Neural cell (in vitro differentiated cells): ENCODE measurements around the gene SUSD3.

Source experiments
- EP300 ChIP-seq: fragments of 450-650 bp; conservative IDR thresholded peaks from 2 replicates; pipeline ENCODE4 v1.6.1; 2014; ENCODE audit warnings: antibody characterized with exemption, mild to moderate bottlenecking, moderate library complexity; ENCODE audit not compliant: poor library complexity, severe bottlenecking
- POLR2AphosphoS5 ChIP-seq: IDR thresholded peaks from 2 replicates; pipeline ENCODE4 v1.6.1; 2012
- SMC3 ChIP-seq: fragments of 450-650 bp; conservative IDR thresholded peaks from 2 replicates; pipeline ENCODE4 v1.6.1; 2014; ENCODE audit warnings: antibody characterized with exemption, mild to moderate bottlenecking, moderate library complexity; ENCODE audit not compliant: poor library complexity
- TAF1 ChIP-seq: IDR thresholded peaks from 2 replicates; pipeline ENCODE4 v1.6.1; 2012; ENCODE audit warnings: low read depth
- TF ChIP-seq, protein P1 (sequence below): fragments of 450-650 bp; IDR thresholded peaks from 2 replicates; pipeline ENCODE4 v1.5.1; 2014; ENCODE audit warnings: antibody characterized with exemption, mild to moderate bottlenecking, moderate library complexity; ENCODE audit not compliant: poor library complexity, severe bottlenecking

DNA sequence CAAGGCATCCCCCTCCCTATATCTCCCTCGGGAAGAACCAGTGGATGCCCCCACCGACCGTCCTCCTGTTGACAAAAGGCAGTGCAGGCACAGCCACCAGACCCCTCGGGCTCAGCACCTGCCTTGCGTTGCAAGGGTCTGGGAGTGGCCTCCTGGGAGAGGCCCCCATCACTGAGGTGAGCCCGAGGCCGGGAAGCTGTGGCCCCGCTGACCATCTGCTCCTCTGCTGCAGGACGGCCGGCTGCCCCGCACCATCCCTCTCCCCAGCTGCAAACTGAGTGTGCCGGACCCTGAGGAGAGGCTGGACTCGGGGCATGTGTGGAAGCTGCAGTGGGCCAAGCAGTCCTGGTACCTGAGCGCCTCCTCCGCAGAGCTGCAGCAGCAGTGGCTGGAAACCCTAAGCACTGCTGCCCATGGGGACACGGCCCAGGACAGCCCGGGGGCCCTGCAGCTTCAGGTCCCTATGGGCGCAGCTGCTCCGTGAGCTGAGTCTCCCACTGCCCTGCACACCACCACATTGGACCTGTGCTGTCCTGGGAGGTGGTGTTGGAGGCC is 23.3 kb upstream of the SUSD3 start:
- TF ChIP-seq, protein P1, sequence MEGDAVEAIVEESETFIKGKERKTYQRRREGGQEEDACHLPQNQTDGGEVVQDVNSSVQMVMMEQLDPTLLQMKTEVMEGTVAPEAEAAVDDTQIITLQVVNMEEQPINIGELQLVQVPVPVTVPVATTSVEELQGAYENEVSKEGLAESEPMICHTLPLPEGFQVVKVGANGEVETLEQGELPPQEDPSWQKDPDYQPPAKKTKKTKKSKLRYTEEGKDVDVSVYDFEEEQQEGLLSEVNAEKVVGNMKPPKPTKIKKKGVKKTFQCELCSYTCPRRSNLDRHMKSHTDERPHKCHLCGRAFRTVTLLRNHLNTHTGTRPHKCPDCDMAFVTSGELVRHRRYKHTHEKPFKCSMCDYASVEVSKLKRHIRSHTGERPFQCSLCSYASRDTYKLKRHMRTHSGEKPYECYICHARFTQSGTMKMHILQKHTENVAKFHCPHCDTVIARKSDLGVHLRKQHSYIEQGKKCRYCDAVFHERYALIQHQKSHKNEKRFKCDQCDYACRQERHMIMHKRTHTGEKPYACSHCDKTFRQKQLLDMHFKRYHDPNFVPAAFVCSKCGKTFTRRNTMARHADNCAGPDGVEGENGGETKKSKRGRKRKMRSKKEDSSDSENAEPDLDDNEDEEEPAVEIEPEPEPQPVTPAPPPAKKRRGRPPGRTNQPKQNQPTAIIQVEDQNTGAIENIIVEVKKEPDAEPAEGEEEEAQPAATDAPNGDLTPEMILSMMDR = no peak
- TF ChIP-seq EP300 (no peak), TAF1 (no peak), POLR2AphosphoS5 (no peak), SMC3 (no peak)
